ENCODE results near the gene SCTR.

SCTR gene

GRCh38 chr2:119472749-119473148 is 51.5 kb downstream of the SCTR start:
- no peak for DNase-seq

- no peak for DNase-seq
These were observed 54.5 kb downstream of the SCTR start for GRCh38 chr2:119469661-119470297.

- no peak for DNase-seq
These were observed 55.2 kb downstream of the SCTR start for GRCh38 chr2:119469131-119469530.

GRCh38 chr2:119468154-119468955 is 55.9 kb downstream of the SCTR start:
- no peak for DNase-seq

- DNase-seq: no peak
These were observed 57.9 kb downstream of the SCTR start for GRCh38 chr2:119466373-119466772.

GRCh38 chr2:119465687-119466086 is 58.6 kb downstream of the SCTR start:
- no peak for DNase-seq

GRCh38 chr2:119464981-119465380 is 59.3 kb downstream of the SCTR start:
- no peak for DNase-seq

- DNase-seq: no peak
These were observed 60.3 kb downstream of the SCTR start for GRCh38 chr2:119463990-119464389.

GRCh38 chr2:119463136-119463535 is 61.1 kb downstream of the SCTR start:
- no peak for DNase-seq

- no peak for DNase-seq
These were observed 61.7 kb downstream of the SCTR start for GRCh38 chr2:119462574-119462973.

- no peak for DNase-seq
These were observed 62.5 kb downstream of the SCTR start for GRCh38 chr2:119461811-119462210.

- no peak for DNase-seq
These were observed 64.2 kb downstream of the SCTR start for GRCh38 chr2:119460076-119460475.

GRCh38 chr2:119455066-119455718 is 69.1 kb downstream of the SCTR start:
- DNase-seq: no peak

- DNase-seq: no peak
These were observed 70.2 kb downstream of the SCTR start for GRCh38 chr2:119453972-119454593.

GRCh38 chr2:119451336-119452050 is 72.8 kb downstream of the SCTR start:
- no peak for DNase-seq

GRCh38 chr2:119449521-119449920 is 74.8 kb downstream of the SCTR start:
- DNase-seq: no peak

GRCh38 chr2:119448427-119449141 is 75.7 kb downstream of the SCTR start:
- DNase-seq: no peak

- no peak for DNase-seq
These were observed 78.2 kb downstream of the SCTR start for GRCh38 chr2:119446037-119446436.

GRCh38 chr2:119442850-119443249 is 81.4 kb downstream of the SCTR start:
- DNase-seq: no peak

GRCh38 chr2:119442226-119442619 is 82.1 kb downstream of the SCTR start:
- no peak for DNase-seq

- DNase-seq: no peak
These were observed 82.7 kb downstream of the SCTR start for GRCh38 chr2:119441376-119442225.

Measured in SW 1271 (cell line).